Measurements from ENCODE around the gene CD3E.
"Not testable (repeated sequence)": the region's sequence is repeated elsewhere in the genome, so short reads cannot be mapped to it uniquely, and the experiment has no call there.

CD3E gene

GRCh38 chr11:118306556-118306955 is 2.0 kb downstream of the CD3E start:
- H3K4me1 Mint-ChIP-seq, result peaks cover 86% of the 10 kb centered on the region
- H3K27ac Mint-ChIP-seq, result peak overlapping the region; percentile 98
- no peaks in the 10 kb centered on the region for H3K9me3 Mint-ChIP-seq
- peak; percentile 65 for DNase-seq
- peak; percentile 70 for ATAC-seq
- peak overlapping the region; percentile 97 for H3K4me3 Mint-ChIP-seq
- no peaks in the 10 kb centered on the region for H3K27me3 Mint-ChIP-seq
- peaks cover 64% of the 10 kb centered on the region for H3K36me3 Mint-ChIP-seq (ENCODE audit: low read depth)

GRCh38 chr11:118308995-118309528 is 4.5 kb downstream of the CD3E start:
- not testable (repeated sequence) for DNase-seq, H3K9me3 Mint-ChIP-seq, H3K27me3 Mint-ChIP-seq
- peak; percentile 45 for ATAC-seq
- Mint-ChIP-seq H3K4me3 (peak overlapping the region; percentile 97), H3K27ac (peak overlapping the region; percentile 98), H3K36me3 (ENCODE audit: low read depth) (peaks cover 82% of the 10 kb centered on the region), H3K4me1 (peaks cover 81% of the 10 kb centered on the region)

GRCh38 chr11:118310271-118310670 is 5.7 kb downstream of the CD3E start:
- Mint-ChIP-seq H3K27ac (peak overlapping the region; percentile 90), H3K4me1 (peaks cover 85% of the 10 kb centered on the region), H3K4me3 (peak overlapping the region; percentile 70), H3K36me3 (ENCODE audit: low read depth) (peaks cover 82% of the 10 kb centered on the region), H3K27me3 (no peaks in the 10 kb centered on the region), H3K9me3 (no peaks in the 10 kb centered on the region)
- DNase-seq, result no peak
- ATAC-seq, result no peak

GRCh38 chr11:118310781-118311485 is 6.4 kb downstream of the CD3E start:
- Mint-ChIP-seq H3K4me3 (no peak overlapping the region), H3K27me3 (no peaks in the 10 kb centered on the region), H3K9me3 (no peaks in the 10 kb centered on the region), H3K27ac (peak overlapping the region; percentile 73), H3K4me1 (peaks cover 89% of the 10 kb centered on the region), H3K36me3 (ENCODE audit: low read depth) (peaks cover 80% of the 10 kb centered on the region)
- DNase-seq (no peak), ATAC-seq (no peak)

GRCh38 chr11:118311518-118311917 is 7.0 kb downstream of the CD3E start:
- Mint-ChIP-seq H3K4me1 (peaks cover 92% of the 10 kb centered on the region), H3K4me3 (no peak overlapping the region), H3K9me3 (no peaks in the 10 kb centered on the region), H3K36me3 (ENCODE audit: low read depth) (peaks cover 76% of the 10 kb centered on the region), H3K27me3 (no peaks in the 10 kb centered on the region), H3K27ac (peak overlapping the region; percentile 73)
- DNase-seq, result no peak
- ATAC-seq, result no peak

GRCh38 chr11:118312328-118312727 is 7.8 kb downstream of the CD3E start:
- Mint-ChIP-seq H3K9me3 (no peaks in the 10 kb centered on the region), H3K27ac (peak overlapping the region; percentile 73), H3K4me1 (peaks cover 92% of the 10 kb centered on the region), H3K36me3 (ENCODE audit: low read depth) (peaks cover 73% of the 10 kb centered on the region), H3K27me3 (no peaks in the 10 kb centered on the region), H3K4me3 (no peak overlapping the region)
- ATAC-seq, result no peak
- DNase-seq, result no peak

- Mint-ChIP-seq H3K27me3 (no peaks in the 10 kb centered on the region), H3K27ac (peak overlapping the region; percentile 16)
Observed at GRCh38 chr11:118313242-118313641, 8.7 kb downstream of the CD3E start.

GRCh38 chr11:118314988-118315411 is 10.5 kb downstream of the CD3E start:
- no peaks in the 10 kb centered on the region for H3K9me3 Mint-ChIP-seq
- peaks cover 89% of the 10 kb centered on the region for H3K4me1 Mint-ChIP-seq
- no peak for ATAC-seq
- no peak overlapping the region for H3K4me3 Mint-ChIP-seq
- no peak for DNase-seq
- no peaks in the 10 kb centered on the region for H3K27me3 Mint-ChIP-seq
- H3K27ac Mint-ChIP-seq, result peak overlapping the region; percentile 73
- peaks cover 52% of the 10 kb centered on the region for H3K36me3 Mint-ChIP-seq (ENCODE audit: low read depth)

More at GRCh38 chr11:118313242-118313641, 8.7 kb downstream of the CD3E start:
- ATAC-seq (no peak), DNase-seq (no peak)
- Mint-ChIP-seq H3K4me3 (no peak overlapping the region), H3K36me3 (ENCODE audit: low read depth) (peaks cover 67% of the 10 kb centered on the region), H3K4me1 (peaks cover 88% of the 10 kb centered on the region), H3K9me3 (no peaks in the 10 kb centered on the region)

- DNase-seq, result no peak
- Mint-ChIP-seq H3K4me1 (peaks cover 80% of the 10 kb centered on the region), H3K36me3 (ENCODE audit: low read depth) (peaks cover 26% of the 10 kb centered on the region), H3K9me3 (no peaks in the 10 kb centered on the region), H3K4me3 (no peak overlapping the region), H3K27ac (no peak overlapping the region), H3K27me3 (no peaks in the 10 kb centered on the region)
- no peak for ATAC-seq
Observed at GRCh38 chr11:118318124-118318523, 13.6 kb downstream of the CD3E start.

GRCh38 chr11:118318581-118319336 is 14.2 kb downstream of the CD3E start:
- Mint-ChIP-seq H3K4me3 (no peak overlapping the region), H3K36me3 (ENCODE audit: low read depth) (peaks cover 24% of the 10 kb centered on the region), H3K27ac (no peak overlapping the region), H3K4me1 (peaks cover 82% of the 10 kb centered on the region), H3K27me3 (no peaks in the 10 kb centered on the region), H3K9me3 (no peaks in the 10 kb centered on the region)
- ATAC-seq (no peak), DNase-seq (no peak)

- DNase-seq, result no peak
- ATAC-seq, result no peak
- peaks cover 18% of the 10 kb centered on the region for H3K36me3 Mint-ChIP-seq (ENCODE audit: low read depth)
- H3K4me1 Mint-ChIP-seq, result peaks cover 76% of the 10 kb centered on the region
- peak overlapping the region; percentile 19 for H3K27ac Mint-ChIP-seq
- H3K9me3 Mint-ChIP-seq, result no peaks in the 10 kb centered on the region
- no peak overlapping the region for H3K4me3 Mint-ChIP-seq
- H3K27me3 Mint-ChIP-seq, result no peaks in the 10 kb centered on the region
Observed at GRCh38 chr11:118319337-118319707, 14.8 kb downstream of the CD3E start.

GRCh38 chr11:118320515-118320914 is 16.0 kb downstream of the CD3E start:
- H3K9me3 Mint-ChIP-seq, result no peaks in the 10 kb centered on the region
- peaks cover 66% of the 10 kb centered on the region for H3K4me1 Mint-ChIP-seq
- peaks cover 13% of the 10 kb centered on the region for H3K36me3 Mint-ChIP-seq (ENCODE audit: low read depth)
- no peak overlapping the region for H3K27ac Mint-ChIP-seq
- ATAC-seq, result no peak
- H3K27me3 Mint-ChIP-seq, result no peaks in the 10 kb centered on the region
- no peak overlapping the region for H3K4me3 Mint-ChIP-seq
- no peak for DNase-seq

GRCh38 chr11:118321386-118322082 is 17.0 kb downstream of the CD3E start:
- no peak for ATAC-seq
- Mint-ChIP-seq H3K27me3 (no peaks in the 10 kb centered on the region), H3K9me3 (no peaks in the 10 kb centered on the region), H3K4me1 (peaks cover 56% of the 10 kb centered on the region), H3K36me3 (ENCODE audit: low read depth) (peaks cover 10% of the 10 kb centered on the region), H3K4me3 (no peak overlapping the region), H3K27ac (peak overlapping the region; percentile 41)
- DNase-seq, result no peak

- peaks cover 46% of the 10 kb centered on the region for H3K4me1 Mint-ChIP-seq
- H3K4me3 Mint-ChIP-seq, result no peak overlapping the region
- DNase-seq, result no peak
- H3K27me3 Mint-ChIP-seq, result no peaks in the 10 kb centered on the region
- peaks cover 3% of the 10 kb centered on the region for H3K36me3 Mint-ChIP-seq (ENCODE audit: low read depth)
- H3K9me3 Mint-ChIP-seq, result no peaks in the 10 kb centered on the region
- no peak for ATAC-seq
- H3K27ac Mint-ChIP-seq, result no peak overlapping the region
Observed at GRCh38 chr11:118322721-118323120, 18.2 kb downstream of the CD3E start.
